Measurements from ENCODE around the gene FAM181A.

- TF ChIP-seq CTCF (IDR thresholded peaks at IDR 0.05): no peak
- TF ChIP-seq POLR2A (IDR thresholded peaks at IDR 0.05): no peak
- no peak for TF ChIP-seq EP300 (IDR thresholded peaks at IDR 0.05)
Measured at GRCh38 chr14:93916498-93916897, 10.6 kb upstream of the FAM181A start.
